OCI-LY3 (cell line): ENCODE results near the gene BABAM2.

Experiments used
- EZH2phosphoT487 ChIP-seq: fragments of 200-600 bp; shearing (Covaris generic); IDR thresholded peaks from 2 replicates; pipeline ENCODE4 v1.6.1; 2018; ENCODE audit warnings: antibody characterized with exemption, mixed run types, low read depth
- TF ChIP-seq, protein P1 (sequence below): fragments of 200-600, 300-600 bp; sonication (generic); IDR thresholded peaks from 2 replicates; pipeline ENCODE4 v1.5.1; 2014; ENCODE audit warnings: antibody characterized with exemption, low read length, low read depth

DNA sequence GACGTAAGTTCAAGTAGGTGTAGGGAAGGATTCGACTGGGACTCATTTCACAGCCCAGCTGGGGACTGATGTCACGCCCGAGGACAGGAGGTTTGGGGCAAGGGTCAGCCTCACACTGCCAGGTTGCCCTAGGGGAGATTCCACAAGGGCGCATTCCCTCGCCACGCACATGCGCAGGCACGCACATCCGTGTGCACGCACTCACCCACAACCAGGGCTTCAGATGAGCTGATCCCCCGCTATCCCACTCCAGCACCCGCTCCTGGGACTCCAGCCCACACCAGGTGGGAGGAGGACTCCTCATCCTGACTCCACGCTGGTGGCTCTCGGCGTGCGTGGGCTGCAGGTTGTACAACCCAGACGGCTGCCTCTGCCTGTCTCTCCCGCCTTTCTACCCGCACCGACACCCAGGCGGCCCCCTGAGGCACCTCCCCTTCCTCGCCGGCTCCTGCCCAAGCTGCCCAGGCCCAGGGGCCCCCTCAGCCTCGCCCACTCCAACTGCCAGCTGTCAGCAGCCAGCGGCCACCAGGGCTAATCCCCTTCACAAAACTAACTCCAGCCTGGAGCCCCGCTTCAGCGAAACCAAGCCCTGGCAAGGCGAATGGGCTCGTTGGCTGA, 454.3 kb downstream of the BABAM2 start:
- TF ChIP-seq, protein P1, sequence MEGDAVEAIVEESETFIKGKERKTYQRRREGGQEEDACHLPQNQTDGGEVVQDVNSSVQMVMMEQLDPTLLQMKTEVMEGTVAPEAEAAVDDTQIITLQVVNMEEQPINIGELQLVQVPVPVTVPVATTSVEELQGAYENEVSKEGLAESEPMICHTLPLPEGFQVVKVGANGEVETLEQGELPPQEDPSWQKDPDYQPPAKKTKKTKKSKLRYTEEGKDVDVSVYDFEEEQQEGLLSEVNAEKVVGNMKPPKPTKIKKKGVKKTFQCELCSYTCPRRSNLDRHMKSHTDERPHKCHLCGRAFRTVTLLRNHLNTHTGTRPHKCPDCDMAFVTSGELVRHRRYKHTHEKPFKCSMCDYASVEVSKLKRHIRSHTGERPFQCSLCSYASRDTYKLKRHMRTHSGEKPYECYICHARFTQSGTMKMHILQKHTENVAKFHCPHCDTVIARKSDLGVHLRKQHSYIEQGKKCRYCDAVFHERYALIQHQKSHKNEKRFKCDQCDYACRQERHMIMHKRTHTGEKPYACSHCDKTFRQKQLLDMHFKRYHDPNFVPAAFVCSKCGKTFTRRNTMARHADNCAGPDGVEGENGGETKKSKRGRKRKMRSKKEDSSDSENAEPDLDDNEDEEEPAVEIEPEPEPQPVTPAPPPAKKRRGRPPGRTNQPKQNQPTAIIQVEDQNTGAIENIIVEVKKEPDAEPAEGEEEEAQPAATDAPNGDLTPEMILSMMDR: no peak
- TF ChIP-seq EZH2phosphoT487: no peak
